ENCODE measurements around the gene CLRN3.

The CLRN3 gene

DNA sequence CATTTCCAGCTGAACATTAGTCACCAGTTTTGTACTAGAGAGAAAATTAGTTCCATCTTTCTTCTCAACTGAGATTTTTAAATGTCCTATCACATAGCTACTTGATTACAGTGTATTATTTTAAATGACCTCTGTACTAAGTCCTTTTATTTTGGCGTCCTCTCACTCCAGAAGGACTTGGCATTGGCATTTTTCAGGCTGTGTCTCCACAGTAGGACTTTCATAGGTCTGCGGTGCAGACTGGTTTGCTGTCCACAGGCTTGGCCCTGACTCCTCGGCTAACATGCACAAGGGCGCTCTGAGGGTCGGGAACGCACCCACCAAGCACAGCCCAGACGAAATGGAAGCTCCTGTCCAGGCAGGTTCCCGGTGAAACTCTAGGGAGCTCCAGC, 20.6 kb upstream of the CLRN3 start:
- Histone ChIP-seq H3K9ac (ENCODE audit: low read length) (no peak overlapping the region), H3K36me3 (ENCODE audit: control insufficient read depth, insufficient read depth, low read length) (no peaks in the 10 kb centered on the region), H3K4me1 (ENCODE audit: control insufficient read depth, insufficient read depth, low read length) (peaks cover 24% of the 10 kb centered on the region), H3K27me3 (ENCODE audit: control insufficient read depth, insufficient read depth, low read length) (no peaks in the 10 kb centered on the region), H3K4me3 (ENCODE audit: low read length) (no peak overlapping the region), H3K9me3 (ENCODE audit: control insufficient read depth, low read length) (no peaks in the 10 kb centered on the region)

DNA sequence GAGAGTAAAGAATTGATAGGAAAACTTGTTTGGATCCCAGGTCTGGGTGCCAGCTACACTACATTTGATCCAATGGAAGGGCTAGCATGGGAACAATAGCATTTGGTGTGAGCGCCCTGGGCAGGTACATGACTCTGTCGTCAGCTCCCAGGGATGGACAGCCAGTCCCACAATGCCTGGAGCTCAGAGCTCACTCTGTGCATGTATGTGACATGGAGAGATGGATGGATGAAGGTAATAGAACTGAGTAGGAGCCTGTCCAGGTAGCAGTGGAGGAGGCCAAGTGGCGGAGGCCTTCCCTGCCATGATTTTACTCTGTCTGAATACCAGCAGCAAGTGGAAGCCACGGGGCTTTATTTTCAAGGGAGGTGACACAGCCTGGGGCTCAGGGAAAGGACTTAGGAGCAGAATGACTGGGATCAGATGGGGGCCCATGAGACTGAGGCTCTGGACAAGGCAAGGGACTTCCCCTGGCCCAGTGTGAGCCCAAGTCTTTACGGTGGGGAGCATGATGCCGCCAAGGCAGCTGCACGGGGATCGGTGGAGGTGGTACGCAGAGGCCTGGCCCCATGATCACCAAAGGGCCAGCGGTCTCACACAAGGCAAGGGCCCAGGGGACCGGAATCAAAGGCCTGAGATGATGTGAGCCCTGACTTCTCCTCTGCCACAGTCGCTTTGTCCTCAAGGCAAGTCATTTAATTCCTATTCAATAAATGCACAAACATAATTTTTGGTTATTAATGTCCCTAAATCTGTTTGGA, 20.0 kb upstream of the CLRN3 start:
- Histone ChIP-seq H3K9me3 (ENCODE audit: control insufficient read depth, low read length) (no peaks in the 10 kb centered on the region), H3K9ac (ENCODE audit: low read length) (no peak overlapping the region), H3K4me1 (ENCODE audit: control insufficient read depth, insufficient read depth, low read length) (peaks cover 26% of the 10 kb centered on the region), H3K4me3 (ENCODE audit: low read length) (no peak overlapping the region), H3K36me3 (ENCODE audit: control insufficient read depth, insufficient read depth, low read length) (no peaks in the 10 kb centered on the region), H3K27me3 (ENCODE audit: control insufficient read depth, insufficient read depth, low read length) (no peaks in the 10 kb centered on the region)

DNA sequence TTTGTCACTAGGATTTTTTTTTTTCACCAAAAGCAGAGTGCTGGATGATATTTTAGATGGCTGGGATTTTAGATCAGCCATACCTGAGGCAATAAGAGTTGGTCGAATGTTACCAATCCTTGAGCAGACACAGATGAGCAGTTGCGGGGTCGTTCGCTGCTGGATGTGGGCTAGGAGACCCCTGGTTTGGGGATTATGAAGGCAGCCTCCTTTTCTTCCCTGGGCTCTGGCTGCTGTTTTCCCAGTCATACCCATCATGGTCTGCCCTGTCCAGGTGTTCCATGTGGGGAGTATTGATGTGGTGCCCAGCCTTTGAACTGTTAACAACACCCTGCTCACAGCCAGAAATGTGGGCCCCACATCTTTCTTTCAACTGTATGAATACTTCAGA, 19.1 kb upstream of the CLRN3 start:
- Histone ChIP-seq H3K4me3 (ENCODE audit: low read length) (no peak overlapping the region), H3K27me3 (ENCODE audit: control insufficient read depth, insufficient read depth, low read length) (no peaks in the 10 kb centered on the region), H3K4me1 (ENCODE audit: control insufficient read depth, insufficient read depth, low read length) (peaks cover 26% of the 10 kb centered on the region), H3K9me3 (ENCODE audit: control insufficient read depth, low read length) (no peaks in the 10 kb centered on the region), H3K36me3 (ENCODE audit: control insufficient read depth, insufficient read depth, low read length) (no peaks in the 10 kb centered on the region), H3K9ac (ENCODE audit: low read length) (no peak overlapping the region)

DNA sequence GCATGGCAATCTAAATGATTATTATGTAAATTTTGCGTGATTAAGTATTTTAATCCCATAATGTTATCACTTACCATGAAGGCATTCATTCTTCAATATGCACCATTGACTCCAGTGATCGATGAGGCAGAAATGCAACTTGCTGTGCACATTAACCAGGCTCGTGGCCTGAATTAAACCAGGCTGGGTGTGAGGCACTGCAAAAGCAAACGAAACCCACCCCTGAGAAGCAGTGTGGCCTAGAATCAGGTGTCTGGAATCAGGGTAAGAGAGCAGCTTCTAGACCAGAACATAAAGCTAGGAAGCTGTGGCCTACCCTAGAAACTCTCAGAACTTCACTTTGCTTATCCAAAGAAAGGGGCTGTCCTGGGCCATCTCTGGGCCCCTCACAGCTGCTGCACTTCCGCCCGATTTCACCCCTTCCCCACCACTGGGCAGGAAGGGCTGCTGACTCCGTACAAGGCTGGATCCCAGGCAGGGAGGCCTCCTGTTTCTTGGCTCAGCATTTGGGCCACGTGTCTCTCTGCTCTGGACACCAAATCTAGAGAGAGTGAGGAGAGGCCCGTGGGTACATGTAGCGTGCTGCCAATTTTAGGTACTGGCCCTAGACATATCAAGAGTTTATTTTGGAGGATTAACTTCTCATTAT, 18.6 kb upstream of the CLRN3 start:
- Histone ChIP-seq H3K4me1 (ENCODE audit: control insufficient read depth, insufficient read depth, low read length) (peaks cover 30% of the 10 kb centered on the region), H3K9ac (ENCODE audit: low read length) (no peak overlapping the region), H3K4me3 (ENCODE audit: low read length) (no peak overlapping the region), H3K9me3 (ENCODE audit: control insufficient read depth, low read length) (no peaks in the 10 kb centered on the region), H3K36me3 (ENCODE audit: control insufficient read depth, insufficient read depth, low read length) (no peaks in the 10 kb centered on the region), H3K27me3 (ENCODE audit: control insufficient read depth, insufficient read depth, low read length) (no peaks in the 10 kb centered on the region)

DNA sequence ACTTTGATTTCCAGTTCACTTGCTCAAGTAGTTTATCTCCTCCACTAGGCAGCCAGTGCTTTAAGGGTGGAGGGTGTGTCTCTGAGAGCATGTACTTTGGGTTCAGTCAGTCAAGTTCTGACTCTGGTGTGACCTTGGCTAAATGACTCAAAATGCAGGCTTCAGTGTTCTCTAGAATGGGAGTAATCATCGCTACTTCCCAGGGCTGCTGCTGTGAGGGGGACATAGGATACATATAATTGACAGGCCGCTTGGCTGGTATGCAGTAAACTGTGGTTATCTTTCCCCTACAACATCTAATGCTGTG, 17.7 kb upstream of the CLRN3 start:
- H3K9me3 ChIP-seq (ENCODE audit: control insufficient read depth, low read length), result no peaks in the 10 kb centered on the region
- no peaks in the 10 kb centered on the region for H3K36me3 ChIP-seq (ENCODE audit: control insufficient read depth, insufficient read depth, low read length)
- H3K27me3 ChIP-seq (ENCODE audit: control insufficient read depth, insufficient read depth, low read length), result no peaks in the 10 kb centered on the region
- no peak overlapping the region for H3K9ac ChIP-seq (ENCODE audit: low read length)
- peaks cover 39% of the 10 kb centered on the region for H3K4me1 ChIP-seq (ENCODE audit: control insufficient read depth, insufficient read depth, low read length)
- H3K4me3 ChIP-seq (ENCODE audit: low read length), result no peak overlapping the region

DNA sequence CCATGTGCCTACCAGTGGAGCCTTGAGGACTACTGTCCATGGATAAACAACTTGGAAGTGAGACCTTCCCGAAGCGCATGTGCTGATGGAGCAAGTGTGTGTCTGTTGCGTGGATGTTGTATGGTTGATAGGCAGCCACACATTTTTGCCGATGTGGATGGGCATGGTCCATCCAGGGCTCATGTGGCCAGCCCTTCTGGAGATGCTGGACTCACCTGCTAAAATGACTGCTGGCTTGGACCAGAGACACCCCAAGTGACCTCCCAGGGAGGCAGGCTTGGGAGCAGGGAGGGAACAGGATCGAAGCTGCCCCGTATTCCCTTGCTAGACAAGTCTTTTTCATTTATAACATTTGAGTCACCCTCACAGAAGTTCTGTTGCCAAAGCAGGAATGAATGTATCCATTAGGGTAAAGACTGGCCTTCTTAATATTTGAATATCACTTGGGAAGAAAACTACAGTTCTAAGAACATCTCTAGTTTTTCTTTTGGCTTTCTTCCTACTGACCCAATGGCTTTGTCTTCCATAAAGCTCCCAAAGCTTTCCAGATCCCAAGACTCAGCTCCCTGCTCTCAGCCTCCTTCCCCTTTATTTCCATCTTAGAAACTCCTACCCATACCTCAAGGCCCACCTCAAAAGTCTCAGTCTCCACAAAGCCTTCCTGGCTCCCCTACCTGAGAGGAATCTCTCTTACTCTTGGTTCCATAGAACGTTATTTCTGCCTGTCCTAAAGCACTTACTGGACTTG, 17.1 kb upstream of the CLRN3 start:
- no peak overlapping the region for H3K9ac ChIP-seq (ENCODE audit: low read length)
- H3K4me3 ChIP-seq (ENCODE audit: low read length), result no peak overlapping the region
- no peaks in the 10 kb centered on the region for H3K9me3 ChIP-seq (ENCODE audit: control insufficient read depth, low read length)
- H3K27me3 ChIP-seq (ENCODE audit: control insufficient read depth, insufficient read depth, low read length), result no peaks in the 10 kb centered on the region
- no peaks in the 10 kb centered on the region for H3K36me3 ChIP-seq (ENCODE audit: control insufficient read depth, insufficient read depth, low read length)
- peaks cover 45% of the 10 kb centered on the region for H3K4me1 ChIP-seq (ENCODE audit: control insufficient read depth, insufficient read depth, low read length)

DNA sequence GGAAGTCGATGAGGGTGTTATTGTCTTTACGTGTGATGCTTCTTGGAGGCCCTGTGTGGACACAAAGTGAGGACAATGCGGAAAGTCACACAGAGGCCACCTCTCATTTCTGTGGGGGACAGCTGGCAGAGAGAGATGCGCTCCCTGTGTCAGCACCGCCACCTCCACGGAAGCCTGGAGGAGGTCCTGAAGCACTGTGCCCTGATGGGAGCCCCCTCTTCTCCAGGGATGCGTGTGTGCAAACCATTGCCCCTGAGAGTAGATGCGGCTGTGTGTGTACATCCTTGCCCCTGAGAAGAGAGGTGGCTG, 16.2 kb upstream of the CLRN3 start:
- H3K4me3 ChIP-seq (ENCODE audit: low read length), result no peak overlapping the region
- peaks cover 53% of the 10 kb centered on the region for H3K4me1 ChIP-seq (ENCODE audit: control insufficient read depth, insufficient read depth, low read length)
- H3K9ac ChIP-seq (ENCODE audit: low read length), result no peak overlapping the region
- no peaks in the 10 kb centered on the region for H3K36me3 ChIP-seq (ENCODE audit: control insufficient read depth, insufficient read depth, low read length)
- H3K9me3 ChIP-seq (ENCODE audit: control insufficient read depth, low read length), result no peaks in the 10 kb centered on the region
- H3K27me3 ChIP-seq (ENCODE audit: control insufficient read depth, insufficient read depth, low read length), result no peaks in the 10 kb centered on the region

DNA sequence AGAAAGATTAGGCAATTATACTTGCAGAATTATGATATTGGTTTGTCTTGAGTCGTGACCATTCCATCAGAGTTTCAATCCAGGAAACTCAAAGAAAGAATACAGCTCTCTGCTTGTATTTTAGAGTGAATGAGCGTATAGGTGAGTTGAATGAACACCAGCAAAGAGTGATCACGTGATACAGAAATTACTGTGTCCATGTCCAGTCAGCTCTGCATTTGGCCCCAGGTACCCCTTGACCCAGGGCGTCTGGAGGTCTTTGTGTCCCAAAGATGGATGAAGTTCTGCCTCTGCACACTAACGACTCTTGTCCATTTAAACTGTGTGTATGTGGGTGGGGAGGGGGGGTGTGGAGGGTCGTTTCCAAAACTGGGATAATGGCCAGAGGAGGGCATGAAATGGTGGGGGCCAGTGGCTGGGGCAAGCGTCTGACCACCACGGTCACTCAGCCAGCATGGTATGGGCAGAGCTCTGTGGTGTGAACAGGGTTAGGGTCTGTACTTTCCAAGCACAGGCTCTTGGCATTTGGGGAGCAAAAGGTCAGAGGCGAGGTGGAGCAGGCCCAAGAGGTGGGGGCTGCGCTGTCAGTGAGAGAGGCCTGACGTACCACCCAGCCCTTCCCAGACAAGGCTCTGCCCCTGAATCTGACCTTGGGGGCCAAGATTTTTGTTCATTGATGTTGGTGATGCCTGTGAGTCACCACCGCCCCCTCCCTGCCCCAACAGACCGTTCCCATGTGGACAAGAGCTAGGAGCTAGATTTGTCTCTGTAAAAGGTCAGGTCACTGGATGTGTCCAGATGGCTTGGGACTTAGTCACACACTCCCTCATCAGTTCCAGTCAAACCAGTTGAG, 15.6 kb upstream of the CLRN3 start:
- Histone ChIP-seq H3K4me1 (ENCODE audit: control insufficient read depth, insufficient read depth, low read length) (peaks cover 53% of the 10 kb centered on the region), H3K9me3 (ENCODE audit: control insufficient read depth, low read length) (no peaks in the 10 kb centered on the region), H3K4me3 (ENCODE audit: low read length) (no peak overlapping the region), H3K36me3 (ENCODE audit: control insufficient read depth, insufficient read depth, low read length) (no peaks in the 10 kb centered on the region), H3K27me3 (ENCODE audit: control insufficient read depth, insufficient read depth, low read length) (no peaks in the 10 kb centered on the region), H3K9ac (ENCODE audit: low read length) (peak overlapping the region; percentile 79)

DNA sequence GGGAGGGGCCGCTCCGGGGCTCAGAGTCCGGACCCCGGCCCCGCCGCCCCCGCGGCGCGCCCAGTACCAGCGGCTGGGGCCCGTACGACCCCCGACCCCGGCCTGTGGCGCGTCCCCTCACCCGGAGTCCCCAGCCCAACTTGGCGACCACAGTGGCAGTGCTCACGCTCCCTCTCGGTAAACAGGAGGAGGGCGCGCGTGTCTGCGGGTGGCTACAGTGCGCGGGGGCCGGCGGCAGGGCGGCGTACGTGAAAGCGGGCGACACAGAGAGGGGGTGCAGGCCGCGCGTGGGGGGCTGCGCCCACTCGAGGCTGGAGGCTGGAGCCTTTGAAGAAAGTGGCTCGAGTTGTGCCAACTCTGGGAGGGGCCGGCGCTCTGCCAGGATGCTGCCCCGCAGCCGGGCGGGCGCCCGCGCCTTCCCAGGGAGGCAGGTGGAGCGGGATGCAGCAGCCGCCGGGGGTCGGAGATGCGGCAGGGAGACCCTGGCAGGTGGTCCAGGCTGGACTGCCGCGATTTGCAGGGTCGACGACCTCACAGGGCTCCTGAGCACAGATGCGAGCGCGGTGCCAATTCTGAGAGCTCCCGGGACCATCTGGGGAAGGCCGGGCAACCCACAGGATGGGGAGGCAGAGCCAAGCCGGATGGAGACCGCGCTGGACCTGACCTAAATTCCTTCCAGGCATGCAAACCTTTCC, 14.8 kb upstream of the CLRN3 start:
- Histone ChIP-seq H3K36me3 (ENCODE audit: control insufficient read depth, insufficient read depth, low read length) (no peaks in the 10 kb centered on the region), H3K9me3 (ENCODE audit: control insufficient read depth, low read length) (no peaks in the 10 kb centered on the region), H3K9ac (ENCODE audit: low read length) (peak overlapping the region; percentile 79), H3K4me1 (ENCODE audit: control insufficient read depth, insufficient read depth, low read length) (peaks cover 53% of the 10 kb centered on the region), H3K4me3 (ENCODE audit: low read length) (no peak overlapping the region), H3K27me3 (ENCODE audit: control insufficient read depth, insufficient read depth, low read length) (no peaks in the 10 kb centered on the region)

DNA sequence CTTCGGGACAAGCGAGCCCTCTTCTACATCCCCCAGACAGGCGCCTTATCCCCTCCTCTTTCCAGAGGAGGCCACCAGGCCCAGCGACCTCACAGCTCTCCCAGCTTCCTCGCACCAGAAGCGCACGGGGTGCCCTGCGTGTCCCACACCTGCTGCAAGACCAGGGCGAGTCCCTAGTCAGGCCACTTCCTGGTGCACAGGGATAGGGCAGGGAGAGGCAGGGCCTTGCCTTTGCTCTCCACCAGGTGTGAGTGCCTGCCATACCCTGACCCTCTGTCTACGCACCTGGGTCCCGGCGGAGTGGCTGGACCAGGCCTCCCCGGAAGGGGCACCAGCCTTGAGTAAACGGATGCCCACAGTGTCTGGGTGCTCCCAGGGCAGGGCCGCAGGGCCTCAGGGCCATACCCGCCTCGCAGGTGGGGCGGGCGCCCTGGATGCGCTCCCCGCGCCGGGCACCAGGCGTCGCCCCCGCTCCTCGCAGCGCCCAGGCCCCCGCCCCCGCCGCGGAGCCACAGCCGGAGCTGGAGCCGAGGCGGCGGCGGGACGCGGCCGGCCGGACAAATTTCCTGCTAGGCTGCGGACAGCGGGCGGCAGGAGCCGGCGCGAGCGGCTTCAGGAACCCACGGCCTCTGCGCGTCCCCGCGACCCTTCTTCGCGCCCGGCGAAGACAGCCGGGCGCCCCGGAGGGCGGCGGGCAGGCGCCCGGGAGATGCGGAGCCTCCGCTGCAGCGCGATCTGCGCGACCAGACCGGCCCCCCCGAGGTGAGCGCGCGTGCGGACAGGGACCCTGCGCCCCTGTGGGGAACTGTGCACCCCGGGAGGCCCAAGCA, 14.0 kb upstream of the CLRN3 start, which contains the start of gene PTPRE:
Gene PTPRE, plus strand, starts transcription at position 556 of the 830 bp plus-strand sequence. CDS start 133,779 bp downstream, outside the sequence.
- Histone ChIP-seq H3K4me1 (ENCODE audit: control insufficient read depth, insufficient read depth, low read length) (peaks cover 53% of the 10 kb centered on the region), H3K36me3 (ENCODE audit: control insufficient read depth, insufficient read depth, low read length) (no peaks in the 10 kb centered on the region), H3K9me3 (ENCODE audit: control insufficient read depth, low read length) (no peaks in the 10 kb centered on the region), H3K4me3 (ENCODE audit: low read length) (peak within 1 kb of the TSS; percentile 21), H3K27me3 (ENCODE audit: control insufficient read depth, insufficient read depth, low read length) (no peaks in the 10 kb centered on the region), H3K9ac (ENCODE audit: low read length) (peak within 1 kb of the TSS; percentile 79)

DNA sequence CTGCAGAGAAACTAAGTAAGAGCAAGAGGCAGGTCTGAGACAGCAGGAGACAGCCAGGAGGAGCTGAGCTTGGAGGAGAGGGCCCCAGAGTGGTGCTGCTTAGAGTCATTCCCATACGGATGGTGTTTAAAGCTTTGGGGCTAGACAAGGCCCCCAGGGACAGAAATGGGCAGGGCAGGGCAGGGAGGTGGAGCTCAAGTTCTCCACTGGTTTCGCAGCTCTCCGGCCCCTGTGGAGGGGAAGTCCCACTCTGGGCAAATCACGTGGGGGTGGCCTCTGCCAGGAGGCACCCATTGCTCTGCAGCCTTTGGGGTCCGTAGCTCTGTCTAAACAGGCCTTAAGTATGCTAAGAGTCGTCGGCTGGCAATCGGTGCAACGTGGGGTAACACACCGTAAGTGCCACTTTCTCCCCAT, 13.1 kb upstream of the CLRN3 start:
- no peaks in the 10 kb centered on the region for H3K36me3 ChIP-seq (ENCODE audit: control insufficient read depth, insufficient read depth, low read length)
- no peak overlapping the region for H3K4me3 ChIP-seq (ENCODE audit: low read length)
- no peaks in the 10 kb centered on the region for H3K27me3 ChIP-seq (ENCODE audit: control insufficient read depth, insufficient read depth, low read length)
- no peak overlapping the region for H3K9ac ChIP-seq (ENCODE audit: low read length)
- no peaks in the 10 kb centered on the region for H3K9me3 ChIP-seq (ENCODE audit: control insufficient read depth, low read length)
- peaks cover 46% of the 10 kb centered on the region for H3K4me1 ChIP-seq (ENCODE audit: control insufficient read depth, insufficient read depth, low read length)

Data from mucosa of stomach (tissue), 1 donor.